SJSA1 (cell line): ENCODE results near the gene SLC9A2. TPM values are rescaled to one million over a fixed set of nuclear protein-coding genes. Genes with fewer than 3 reads are reported as not detected.

Source experiments
- DNase-seq, 2 experiments: peaks; one replicate each; pipeline ENCODE4 v3.0.0-alpha.2; 2015 to 2020; ENCODE audit warnings: low spot score in 2 of 2, low read depth in 1 of 2
- H3K27ac ChIP-seq: fragments of 250-450 bp; sonication (Bioruptor Pico); 2 replicates; pipeline ENCODE4 v1.5.1; 2020; ENCODE audit warnings: mild to moderate bottlenecking, moderate library complexity
- H3K27me3 ChIP-seq: fragments of 250-450 bp; sonication (Bioruptor Pico); replicated peaks from 2 replicates; pipeline ENCODE4 v1.5.1; 2020; ENCODE audit warnings: mild to moderate bottlenecking, moderate library complexity
- H3K36me3 ChIP-seq: fragments of 250-450 bp; sonication (Bioruptor Pico); 2 replicates; pipeline ENCODE4 v1.5.1; 2020; ENCODE audit warnings: mild to moderate bottlenecking
- H3K4me1 ChIP-seq: fragments of 250-450 bp; sonication (Bioruptor Pico); replicated peaks from 2 replicates; pipeline ENCODE4 v1.6.1; 2021; ENCODE audit warnings: mild to moderate bottlenecking
- H3K4me3 ChIP-seq: fragments of 250-450 bp; sonication (Bioruptor Pico); 2 replicates; pipeline ENCODE4 v1.5.1; 2020; ENCODE audit warnings: mild to moderate bottlenecking
- H3K9me3 ChIP-seq: fragments of 250-450 bp; sonication (Bioruptor Pico); replicated peaks from 2 replicates; pipeline ENCODE4 v1.5.1; 2020; ENCODE audit warnings: mild to moderate bottlenecking
- total RNA-seq: library from RNA; depleted of rRNA; stranded (reverse); fragments of >200 nt; shearing (Covaris generic); gene quantifications from 2 replicates; pipeline ENCODE4 v1.2.3, GENCODE V29; 2014

Gene SLC9A2
- total RNA-seq, 1 experiment from 2014 or later, result 0.03 TPM

- no peaks in the 10 kb centered on the region for H3K36me3 ChIP-seq
- 0 out of 2 replicates have a peak, but pooled peaks cover 6% of the 10 kb centered on the region for H3K27me3 ChIP-seq
- DNase-seq, result no peak
- no peaks in the 10 kb centered on the region for H3K9me3 ChIP-seq
- no peak overlapping the region for H3K27ac ChIP-seq
- no peaks in the 10 kb centered on the region for H3K4me1 ChIP-seq
- H3K4me3 ChIP-seq, result no peak overlapping the region
Measured at GRCh38 chr2:102634831-102635241, 15.5 kb downstream of the SLC9A2 start.

- DNase-seq, result no peak
- Histone ChIP-seq H3K36me3 (no peaks in the 10 kb centered on the region), H3K9me3 (no peaks in the 10 kb centered on the region), H3K4me3 (no peak overlapping the region), H3K27me3 (0 out of 2 replicates have a peak, but pooled peaks cover 6% of the 10 kb centered on the region), H3K27ac (no peak overlapping the region), H3K4me1 (no peaks in the 10 kb centered on the region)
Measured at GRCh38 chr2:102635317-102635716, 16.0 kb downstream of the SLC9A2 start.

- DNase-seq, result no peak
- H3K27me3 ChIP-seq, result 0 out of 2 replicates have a peak, but pooled peaks cover 3% of the 10 kb centered on the region
- no peaks in the 10 kb centered on the region for H3K4me1 ChIP-seq
- no peak overlapping the region for H3K27ac ChIP-seq
- no peak overlapping the region for H3K4me3 ChIP-seq
- no peaks in the 10 kb centered on the region for H3K36me3 ChIP-seq
- no peaks in the 10 kb centered on the region for H3K9me3 ChIP-seq
Measured at GRCh38 chr2:102636283-102636907, 17.0 kb downstream of the SLC9A2 start.

GRCh38 chr2:102637358-102637757 is 18.0 kb downstream of the SLC9A2 start:
- no peaks in the 10 kb centered on the region for H3K9me3 ChIP-seq
- no peaks in the 10 kb centered on the region for H3K36me3 ChIP-seq
- H3K4me3 ChIP-seq, result no peak overlapping the region
- no peaks in the 10 kb centered on the region for H3K4me1 ChIP-seq
- DNase-seq, result no peak
- H3K27ac ChIP-seq, result no peak overlapping the region
- 0 out of 2 replicates have a peak, but pooled peaks cover 3% of the 10 kb centered on the region for H3K27me3 ChIP-seq

GRCh38 chr2:102639429-102639828 is 20.1 kb downstream of the SLC9A2 start:
- H3K4me1 ChIP-seq, result no peaks in the 10 kb centered on the region
- H3K4me3 ChIP-seq, result no peak overlapping the region
- H3K27me3 ChIP-seq, result 0 out of 2 replicates have a peak, but pooled peaks cover 3% of the 10 kb centered on the region
- no peak for DNase-seq
- no peaks in the 10 kb centered on the region for H3K36me3 ChIP-seq
- H3K9me3 ChIP-seq, result no peaks in the 10 kb centered on the region
- no peak overlapping the region for H3K27ac ChIP-seq

GRCh38 chr2:102652126-102652525 is 32.8 kb downstream of the SLC9A2 start:
- Histone ChIP-seq H3K9me3 (no peaks in the 10 kb centered on the region), H3K27me3 (no peaks in the 10 kb centered on the region), H3K36me3 (no peaks in the 10 kb centered on the region), H3K4me1 (no peaks in the 10 kb centered on the region), H3K4me3 (no peak overlapping the region), H3K27ac (no peak overlapping the region)
- no peak for DNase-seq

GRCh38 chr2:102657770-102658169 is 38.4 kb downstream of the SLC9A2 start:
- no peaks in the 10 kb centered on the region for H3K36me3 ChIP-seq
- no peaks in the 10 kb centered on the region for H3K9me3 ChIP-seq
- no peaks in the 10 kb centered on the region for H3K4me1 ChIP-seq
- no peak overlapping the region for H3K4me3 ChIP-seq
- no peaks in the 10 kb centered on the region for H3K27me3 ChIP-seq
- H3K27ac ChIP-seq, result no peak overlapping the region
- no peak for DNase-seq

GRCh38 chr2:102660070-102660469 is 40.7 kb downstream of the SLC9A2 start:
- no peaks in the 10 kb centered on the region for H3K27me3 ChIP-seq
- no peak overlapping the region for H3K27ac ChIP-seq
- no peaks in the 10 kb centered on the region for H3K9me3 ChIP-seq
- no peaks in the 10 kb centered on the region for H3K36me3 ChIP-seq
- H3K4me3 ChIP-seq, result no peak overlapping the region
- DNase-seq, result no peak
- H3K4me1 ChIP-seq, result no peaks in the 10 kb centered on the region

GRCh38 chr2:102660574-102660973 is 41.2 kb downstream of the SLC9A2 start:
- DNase-seq, result no peak
- no peaks in the 10 kb centered on the region for H3K4me1 ChIP-seq
- H3K4me3 ChIP-seq, result no peak overlapping the region
- no peaks in the 10 kb centered on the region for H3K36me3 ChIP-seq
- H3K27ac ChIP-seq, result no peak overlapping the region
- no peaks in the 10 kb centered on the region for H3K27me3 ChIP-seq
- H3K9me3 ChIP-seq, result no peaks in the 10 kb centered on the region

GRCh38 chr2:102661846-102662245 is 42.5 kb downstream of the SLC9A2 start:
- Histone ChIP-seq H3K9me3 (no peaks in the 10 kb centered on the region), H3K27ac (no peak overlapping the region), H3K4me1 (no peaks in the 10 kb centered on the region), H3K36me3 (no peaks in the 10 kb centered on the region), H3K27me3 (no peaks in the 10 kb centered on the region), H3K4me3 (no peak overlapping the region)
- no peak for DNase-seq

GRCh38 chr2:102662833-102663232 is 43.5 kb downstream of the SLC9A2 start:
- Histone ChIP-seq H3K27me3 (no peaks in the 10 kb centered on the region), H3K4me3 (no peak overlapping the region), H3K4me1 (no peaks in the 10 kb centered on the region), H3K36me3 (no peaks in the 10 kb centered on the region), H3K27ac (no peak overlapping the region), H3K9me3 (no peaks in the 10 kb centered on the region)
- no peak for DNase-seq

- Histone ChIP-seq H3K9me3 (no peaks in the 10 kb centered on the region), H3K36me3 (no peaks in the 10 kb centered on the region), H3K27me3 (no peaks in the 10 kb centered on the region), H3K4me3 (no peak overlapping the region), H3K4me1 (no peaks in the 10 kb centered on the region), H3K27ac (no peak overlapping the region)
- DNase-seq, result no peak
Measured at GRCh38 chr2:102663381-102663780, 44.0 kb downstream of the SLC9A2 start.

- no peak for DNase-seq
Measured at GRCh38 chr2:102664471-102664909, 45.1 kb downstream of the SLC9A2 start.

GRCh38 chr2:102667072-102667471 is 47.7 kb downstream of the SLC9A2 start:
- no peak overlapping the region for H3K27ac ChIP-seq
- no peak for DNase-seq
- no peaks in the 10 kb centered on the region for H3K36me3 ChIP-seq
- no peak overlapping the region for H3K4me3 ChIP-seq
- H3K4me1 ChIP-seq, result peaks cover 9% of the 10 kb centered on the region; the same call in 1 of the 2 replicates
- no peaks in the 10 kb centered on the region for H3K9me3 ChIP-seq
- no peaks in the 10 kb centered on the region for H3K27me3 ChIP-seq

More at GRCh38 chr2:102664471-102664909, 45.1 kb downstream of the SLC9A2 start:
- Histone ChIP-seq H3K27me3 (no peaks in the 10 kb centered on the region), H3K4me1 (no peaks in the 10 kb centered on the region), H3K27ac (no peak overlapping the region), H3K4me3 (no peak overlapping the region), H3K9me3 (no peaks in the 10 kb centered on the region), H3K36me3 (no peaks in the 10 kb centered on the region)

GRCh38 chr2:102668171-102668570 is 48.8 kb downstream of the SLC9A2 start:
- Histone ChIP-seq H3K9me3 (no peaks in the 10 kb centered on the region), H3K27ac (no peak overlapping the region), H3K4me1 (peaks cover 9% of the 10 kb centered on the region; the same call in 1 of the 2 replicates), H3K27me3 (no peaks in the 10 kb centered on the region), H3K36me3 (no peaks in the 10 kb centered on the region), H3K4me3 (no peak overlapping the region)
- no peak for DNase-seq
